WTC11 (cell line): ENCODE data around the gene IL12RB2. TPM values are rescaled to one million over a fixed set of nuclear protein-coding genes. Genes with fewer than 3 reads are reported as not detected.

Experiments
- ATAC-seq: fragments of 200-7000 bp; cut with Tn5 transposase; 2 replicates; pipeline ENCODE4 v1.10.0; 2021; ENCODE audit warnings: mild to moderate bottlenecking, moderate library complexity
- CTCF ChIA-PET: fragments of 300-600 bp; sonication (Branson Sonifier 250); formaldehyde crosslinking; loops from one replicate; lab custom pipeline; 2021; ENCODE audit warnings: antibody characterized with exemption; lab: Charles Lee
- POLR2A ChIA-PET: fragments of 350-600 bp; sonication (Branson Sonifier 250); formaldehyde crosslinking; loops from one replicate; lab custom pipeline; 2021; ENCODE audit warnings: antibody characterized with exemption; lab: Charles Lee
- DNase-seq: peaks from one replicate; pipeline ENCODE4 v3.0.0; 2021; ENCODE audit warnings: low spot score
- H3K27ac Mint-ChIP-seq: 2 replicates; pipeline ENCODE4 v1.8.0; 2021; ENCODE audit warnings: mixed read lengths
- H3K27me3 Mint-ChIP-seq: 2 replicates; pipeline ENCODE4 v1.8.0; 2021; ENCODE audit warnings: low read depth, mild to moderate bottlenecking, moderate library complexity, mixed read lengths
- H3K36me3 Mint-ChIP-seq: 2 replicates; pipeline ENCODE4 v1.8.0; 2021; ENCODE audit warnings: mixed read lengths
- H3K4me1 Mint-ChIP-seq: 2 replicates; pipeline ENCODE4 v1.8.0; 2022; ENCODE audit warnings: mixed read lengths
- H3K4me3 Mint-ChIP-seq: 2 replicates; pipeline ENCODE4 v1.8.0; 2021; ENCODE audit warnings: mild to moderate bottlenecking, moderate library complexity, mixed read lengths
- H3K9me3 Mint-ChIP-seq: 2 replicates; pipeline ENCODE4 v1.8.0; 2021; ENCODE audit warnings: mixed read lengths
- AR ChIP-seq: fragments of 250-450 bp; sonication (Bioruptor Pico); IDR thresholded peaks from 2 replicates; pipeline ENCODE4 v1.9.0; 2021; ENCODE audit warnings: mild to moderate bottlenecking
- ARID4B ChIP-seq: sonication (generic); formaldehyde crosslinking; IDR thresholded peaks from 2 replicates; pipeline ENCODE4 v1.8.0; 2023; ENCODE audit warnings: missing genetic modification reagents, mild to moderate bottlenecking, borderline replicate concordance
- ATF1 ChIP-seq: sonication (generic); formaldehyde crosslinking; IDR thresholded peaks from 2 replicates; pipeline ENCODE4 v1.8.1; 2023; ENCODE audit warnings: mild to moderate bottlenecking, moderate library complexity, missing genetic modification reagents
- EMX1 ChIP-seq: fragments of 250-450 bp; sonication (Bioruptor Pico); IDR thresholded peaks from 2 replicates; pipeline ENCODE4 v1.8.0; 2021; ENCODE audit warnings: mild to moderate bottlenecking
- ERG ChIP-seq: fragments of 250-450 bp; sonication (Bioruptor Pico); IDR thresholded peaks from 2 replicates; pipeline ENCODE4 v1.8.0; 2021; ENCODE audit warnings: mild to moderate bottlenecking
- FOXJ3 ChIP-seq: sonication (generic); formaldehyde crosslinking; IDR thresholded peaks from 2 replicates; pipeline ENCODE4 v1.9.0; 2021; ENCODE audit warnings: missing genetic modification reagents, mild to moderate bottlenecking, borderline replicate concordance
- FOXK1 ChIP-seq: sonication (generic); formaldehyde crosslinking; IDR thresholded peaks from 2 replicates; pipeline ENCODE4 v1.8.0; 2022; ENCODE audit warnings: mild to moderate bottlenecking, moderate library complexity, missing genetic modification reagents
- HMGXB4 ChIP-seq: sonication (generic); formaldehyde crosslinking; IDR thresholded peaks from 2 replicates; pipeline ENCODE4 v1.8.1; 2023; ENCODE audit warnings: mild to moderate bottlenecking, moderate library complexity, missing genetic modification reagents
- JAZF1 ChIP-seq: fragments of 250-450 bp; sonication (Bioruptor Pico); IDR thresholded peaks from 2 replicates; pipeline ENCODE4 v1.9.0; 2021; ENCODE audit warnings: moderate library complexity, mild to moderate bottlenecking, inconsistent platforms
- KAT7 ChIP-seq: sonication (generic); formaldehyde crosslinking; IDR thresholded peaks from 2 replicates; pipeline ENCODE4 v1.8.1; 2023; ENCODE audit warnings: missing genetic modification reagents, mild to moderate bottlenecking, borderline replicate concordance
- NFE2L1 ChIP-seq: sonication (generic); formaldehyde crosslinking; IDR thresholded peaks from 2 replicates; pipeline ENCODE4 v1.8.1; 2023; ENCODE audit warnings: missing genetic modification reagents
- NR2C2 ChIP-seq: sonication (generic); formaldehyde crosslinking; IDR thresholded peaks from 2 replicates; pipeline ENCODE4 v1.8.0; 2022; ENCODE audit warnings: mild to moderate bottlenecking, missing genetic modification reagents
- PREB ChIP-seq: sonication (generic); formaldehyde crosslinking; IDR thresholded peaks from 2 replicates; pipeline ENCODE4 v1.8.1; 2022; ENCODE audit warnings: mild to moderate bottlenecking, missing genetic modification reagents, moderate library complexity, borderline replicate concordance
- SP1 ChIP-seq: sonication (generic); formaldehyde crosslinking; conservative IDR thresholded peaks from 2 replicates; pipeline ENCODE4 v1.8.1; 2022; ENCODE audit warnings: missing genetic modification reagents
- ZBTB21 ChIP-seq: sonication (generic); formaldehyde crosslinking; IDR thresholded peaks from 2 replicates; pipeline ENCODE4 v1.8.1; 2023; ENCODE audit warnings: mild to moderate bottlenecking, missing genetic modification reagents, borderline replicate concordance
- ZNF232 ChIP-seq: sonication (generic); formaldehyde crosslinking; IDR thresholded peaks from 2 replicates; pipeline ENCODE4 v1.8.0; 2022; ENCODE audit warnings: mild to moderate bottlenecking, missing genetic modification reagents
- ZNF263 ChIP-seq: sonication (generic); formaldehyde crosslinking; IDR thresholded peaks from 2 replicates; pipeline ENCODE4 v1.8.1; 2022; ENCODE audit warnings: low read depth, mild to moderate bottlenecking, moderate library complexity, missing genetic modification reagents
- ZNF317 ChIP-seq: sonication (generic); formaldehyde crosslinking; IDR thresholded peaks from 2 replicates; pipeline ENCODE4 v1.8.1; 2023; ENCODE audit warnings: low read depth, mild to moderate bottlenecking, moderate library complexity, missing genetic modification reagents, borderline replicate concordance
- ZNF416 ChIP-seq: fragments of 250-450 bp; sonication (Bioruptor Pico); IDR thresholded peaks from 2 replicates; pipeline ENCODE4 v1.9.0; 2021; ENCODE audit warnings: mild to moderate bottlenecking, inconsistent platforms
- ZNF512 ChIP-seq: sonication (generic); formaldehyde crosslinking; IDR thresholded peaks from 2 replicates; pipeline ENCODE4 v1.8.1; 2022; ENCODE audit warnings: missing genetic modification reagents, borderline replicate concordance
- total RNA-seq: library from RNA; stranded (reverse); gene quantifications from 3 replicates; pipeline ENCODE4 v1.2.3, GENCODE V29; 2021

Gene IL12RB2
- total RNA-seq, 1 experiment from 2014 or later = 0.81 TPM

- ATAC-seq (no peak), DNase-seq (no peak)
- peaks cover 50% of the 10 kb centered on the region for H3K9me3 Mint-ChIP-seq
- no peak overlapping the region for H3K27ac Mint-ChIP-seq
- no peak overlapping the region for H3K4me3 Mint-ChIP-seq
- POLR2A ChIA-PET = no interaction called here
- H3K27me3 Mint-ChIP-seq = no peaks in the 10 kb centered on the region; the same call in 1 of the 2 replicates
- peaks cover 8% of the 10 kb centered on the region; the same call in 1 of the 2 replicates for H3K36me3 Mint-ChIP-seq
- H3K4me1 Mint-ChIP-seq = no peaks in the 10 kb centered on the region
- TF ChIP-seq NFE2L1 (CRISPR knock-in tag) = no peak
- TF ChIP-seq, all 79 proteins: peak for 0
- CTCF ChIA-PET = no interaction called here
These were observed 34.1 kb upstream of the IL12RB2 start for GRCh38 chr1:67273591-67273990.

GRCh38 chr1:67274623-67275325, 32.9 kb upstream of the IL12RB2 start:
- peaks cover 8% of the 10 kb centered on the region; the same call in 1 of the 2 replicates for H3K36me3 Mint-ChIP-seq
- no peak overlapping the region for H3K4me3 Mint-ChIP-seq
- CTCF ChIA-PET = no interaction called here
- no peak overlapping the region for H3K27ac Mint-ChIP-seq
- H3K27me3 Mint-ChIP-seq = no peaks in the 10 kb centered on the region; the same call in 1 of the 2 replicates
- H3K9me3 Mint-ChIP-seq = peaks cover 50% of the 10 kb centered on the region
- DNase-seq = no peak
- no peaks in the 10 kb centered on the region for H3K4me1 Mint-ChIP-seq
- TF ChIP-seq FOXK1 = no peak
- TF ChIP-seq ATF1 = no peak
- TF ChIP-seq KAT7 = no peak
- TF ChIP-seq AR (CRISPR knock-in tag) = no peak
- TF ChIP-seq JAZF1 (CRISPR knock-in tag) = no peak
- TF ChIP-seq ZBTB21 (CRISPR knock-in tag) = no peak
- no peak for TF ChIP-seq ZNF232 (CRISPR knock-in tag)
- TF ChIP-seq ERG (CRISPR knock-in tag) = no peak
- no peak for TF ChIP-seq NFE2L1 (CRISPR knock-in tag)
- no peak for TF ChIP-seq FOXJ3 (CRISPR knock-in tag)
- no peak for TF ChIP-seq ZNF263
- TF ChIP-seq SP1 (CRISPR knock-in tag) = no peak
- TF ChIP-seq ZNF512 = no peak
- TF ChIP-seq ARID4B (CRISPR knock-in tag) = no peak
- TF ChIP-seq PREB (CRISPR knock-in tag) = no peak
- TF ChIP-seq EMX1 = no peak
- no peak for TF ChIP-seq HMGXB4 (CRISPR knock-in tag)
- no peak for TF ChIP-seq ZNF317
- no peak for TF ChIP-seq ZNF416 (CRISPR knock-in tag)
- no peak for TF ChIP-seq NR2C2 (CRISPR knock-in tag)
- TF ChIP-seq, all 79 proteins: peak for 0
- no peak for ATAC-seq
- POLR2A ChIA-PET = no interaction called here
